ENCODE measurements around the gene OR2C3.
"Not testable (repeated sequence)": the region's sequence is repeated elsewhere in the genome, so short reads cannot be mapped to it uniquely, and the experiment has no call there.

Gene OR2C3

GRCh38 chr1:247517795-247518612 lies 18.2 kb downstream of the OR2C3 start:
- no peak for DNase-seq

DNA sequence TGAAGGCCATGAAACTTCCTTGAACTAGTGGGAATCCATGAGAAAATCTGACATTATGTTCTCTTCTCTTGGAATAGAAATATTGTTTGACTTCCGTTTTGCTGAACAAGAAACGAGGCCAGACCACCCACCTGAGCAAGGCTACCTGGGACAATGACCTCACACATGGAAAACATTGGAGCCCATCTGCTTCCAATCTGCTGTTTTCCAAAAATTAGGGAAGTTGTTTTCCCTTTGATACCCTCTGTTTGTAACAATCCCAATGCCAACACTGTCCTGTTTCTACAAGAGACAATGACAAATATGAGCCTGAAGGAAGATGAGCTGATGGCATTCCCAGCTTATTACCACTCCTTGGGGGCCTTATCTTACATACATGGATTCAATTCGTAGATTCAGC lies 29.4 kb downstream of the OR2C3 start:
- DNase-seq, result peak in 1 of 14 donors; percentile 42

- DNase-seq, result no peak
These were observed 35.4 kb downstream of the OR2C3 start for GRCh38 chr1:247500865-247501264.

- no peak for DNase-seq
These were observed 39.5 kb downstream of the OR2C3 start for GRCh38 chr1:247496581-247497285.

DNA sequence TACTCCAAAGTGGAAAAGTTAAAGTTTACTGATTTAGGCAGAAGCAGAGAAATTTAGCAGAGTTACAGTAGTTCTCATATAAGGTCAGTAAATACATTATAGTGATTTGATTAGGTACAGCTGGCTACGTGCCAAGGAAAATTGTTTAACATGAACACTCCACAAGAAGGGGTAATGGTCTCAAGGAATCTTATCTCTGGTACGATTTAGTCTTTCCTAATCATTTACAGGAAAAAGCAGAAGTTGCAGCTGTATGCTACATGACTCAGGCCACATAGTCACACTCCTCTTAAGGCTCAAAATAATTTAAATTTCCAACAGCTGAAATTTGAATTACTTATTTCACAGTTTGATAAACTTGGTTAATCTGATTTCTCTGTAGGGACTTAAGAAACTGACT lies 41.5 kb downstream of the OR2C3 start:
- DNase-seq, result no peak

DNA sequence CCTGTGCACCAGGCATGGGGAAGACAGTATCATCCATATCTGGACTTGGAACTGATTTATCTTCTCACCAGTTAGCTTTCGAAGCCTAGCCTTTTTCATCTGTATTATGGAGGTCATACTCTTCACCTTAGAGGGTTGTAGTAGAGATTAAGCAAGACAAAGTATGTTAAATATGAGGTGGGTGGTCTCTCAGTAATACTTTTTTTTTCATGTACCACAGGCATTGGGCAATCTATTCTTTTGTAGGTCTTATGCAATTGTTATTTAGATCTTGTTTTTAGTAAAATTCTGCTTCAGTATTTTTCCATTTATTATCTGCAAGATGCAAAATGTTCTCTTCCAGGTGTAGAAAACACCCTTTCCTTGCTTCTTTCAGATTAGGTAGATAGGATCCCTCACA lies 43.1 kb downstream of the OR2C3 start:
- DNase-seq, result no peak

DNA sequence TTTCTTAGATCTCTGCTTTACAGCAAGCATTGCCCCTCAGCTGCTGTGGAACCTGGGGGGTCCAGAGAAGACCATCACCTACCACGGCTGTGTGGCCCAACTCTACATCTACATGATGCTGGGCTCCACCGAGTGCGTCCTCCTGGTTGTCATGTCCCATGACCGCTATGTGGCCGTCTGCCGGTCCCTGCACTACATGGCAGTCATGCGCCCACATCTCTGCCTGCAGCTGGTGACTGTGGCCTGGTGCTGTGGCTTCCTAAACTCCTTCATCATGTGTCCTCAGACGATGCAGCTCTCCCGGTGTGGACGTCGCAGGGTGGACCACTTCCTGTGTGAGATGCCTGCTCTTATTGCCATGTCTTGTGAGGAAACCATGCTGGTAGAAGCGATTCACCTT lies 44.9 kb downstream of the OR2C3 start:
- DNase-seq, result no peak

DNA sequence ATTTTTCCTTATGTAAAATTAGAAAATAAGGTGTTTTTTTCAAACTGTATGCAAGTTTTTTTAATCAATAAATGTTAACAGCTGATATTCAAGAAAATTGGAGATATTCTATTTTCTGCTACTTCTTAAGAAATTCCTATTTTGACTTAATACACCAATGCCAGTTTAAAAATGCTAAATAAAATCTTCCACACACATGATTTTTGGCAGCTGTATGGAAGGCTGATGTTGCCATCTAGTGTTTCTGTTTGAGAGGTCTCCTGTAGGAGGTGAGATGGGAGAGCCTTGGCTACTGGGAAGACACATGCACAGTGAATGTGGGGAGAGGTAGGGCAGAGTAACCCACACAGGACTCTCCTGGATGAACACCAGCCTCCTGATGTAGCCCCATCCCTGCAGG lies 49.2 kb downstream of the OR2C3 start:
- peak in 1 of 14 donors; percentile 3 for DNase-seq

DNA sequence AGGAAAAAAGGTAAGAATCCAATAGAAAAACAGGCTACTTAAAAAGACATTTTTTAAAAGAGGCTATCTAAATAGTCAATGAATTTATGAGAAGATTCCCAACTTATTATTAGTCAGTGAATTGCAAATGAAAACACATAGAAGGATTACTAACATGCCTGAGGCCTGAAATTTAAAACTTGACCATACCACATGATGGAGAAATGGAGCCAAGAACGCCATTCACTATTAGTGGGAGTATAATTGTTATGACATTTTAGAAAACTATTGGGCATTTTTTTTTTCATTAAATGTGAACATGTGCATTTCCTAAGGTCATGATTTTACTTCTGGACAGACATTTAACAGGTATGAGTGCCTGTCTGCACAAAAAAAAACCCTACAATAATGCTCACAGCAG lies 53.5 kb downstream of the OR2C3 start:
- DNase-seq, result no peak

DNA sequence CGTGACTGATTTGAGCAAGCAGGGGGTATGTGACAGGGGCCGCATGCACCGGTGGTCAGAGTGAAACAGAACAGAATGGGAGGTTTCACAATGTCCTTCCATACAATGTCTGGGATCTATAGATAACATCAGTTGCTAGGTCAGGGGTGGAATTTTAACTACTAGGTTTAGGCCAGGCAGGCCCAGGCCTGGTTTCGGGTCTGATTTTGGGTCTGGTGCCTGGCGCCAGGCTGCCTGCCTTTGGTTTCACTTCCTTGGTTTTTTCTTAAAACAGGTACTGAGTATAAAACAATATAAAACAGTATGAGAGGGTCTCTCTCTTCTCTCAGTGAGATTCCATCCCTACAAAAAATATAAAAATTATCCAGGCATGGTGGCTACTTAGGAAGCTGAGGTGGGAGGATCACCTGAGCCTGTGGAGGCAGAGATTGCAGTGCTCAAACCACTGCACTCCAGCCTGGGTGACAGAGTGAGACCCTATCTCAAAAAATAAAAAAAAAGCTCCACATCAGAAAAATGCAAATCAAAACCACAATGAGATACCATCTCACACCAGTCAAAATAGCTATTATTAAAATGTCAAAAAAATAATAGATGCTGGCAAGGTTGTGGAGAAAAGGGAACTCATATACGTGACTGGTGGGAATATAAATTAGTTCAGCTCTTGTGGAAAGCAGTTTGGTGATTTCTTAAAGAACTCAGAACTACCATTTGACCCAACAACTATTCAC lies 59.7 kb downstream of the OR2C3 start:
- not testable (repeated sequence) for DNase-seq

DNA sequence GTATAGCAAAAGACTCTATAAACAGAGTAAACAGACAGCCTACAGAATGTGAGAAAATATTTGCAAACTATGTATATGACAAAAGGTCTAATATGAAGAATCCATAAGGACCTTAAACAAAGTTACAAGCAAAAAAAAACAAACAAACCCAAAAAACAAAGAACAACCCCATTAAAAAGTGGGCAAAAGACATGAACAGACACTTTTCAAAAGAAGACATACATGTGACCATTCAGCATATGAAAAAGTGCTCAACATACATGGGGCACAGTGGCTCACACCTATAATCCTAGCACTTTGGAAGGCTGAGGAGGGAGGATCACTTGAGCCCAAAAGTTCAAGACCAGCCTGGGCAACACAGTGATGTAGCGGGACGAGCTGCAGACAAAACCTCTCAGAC lies 60.4 kb downstream of the OR2C3 start:
- no peak for DNase-seq

All from C1 segment of cervical spinal cord (tissue), 14 donors.